HepG2 (cell line): ENCODE data around the gene SRD5A3. TPM values are rescaled to one million over a fixed set of nuclear protein-coding genes. Genes with fewer than 3 reads are reported as not detected.

Experiments used
- ATAC-seq: fragments of 200-7000 bp; cut with Tn5 transposase; 3 replicates; pipeline ENCODE4 v1.9.1; 2020; ENCODE audit warnings: mild to moderate bottlenecking, moderate library complexity
- BruUV-seq: library from RNA; stranded (reverse); fragments of 400-500 nt; replicated peaks from 2 replicates; lab custom pipeline; 2021; lab: Mats Ljungman, UMichigan
- CTCF ChIA-PET: fragments of 300-600 bp; formaldehyde crosslinking; extraction: SDS; loops from one replicate; lab custom pipeline; 2021; ENCODE audit warnings: low total read pairs, inconsistent platforms, low intra/inter-chr PET ratio; lab: Yijun Ruan, JAX
- POLR2A ChIA-PET: fragments of 350-600 bp; sonication (Branson Sonifier 250); formaldehyde crosslinking; loops from one replicate; lab custom pipeline; 2020; ENCODE audit warnings: antibody characterized with exemption, inconsistent platforms; lab: Yijun Ruan, JAX
- DNase-seq: peaks from one replicate; pipeline ENCODE4 v3.0.0-alpha.2; 2015; ENCODE audit warnings: low spot score
- FAIRE-seq: peaks from 3 replicates; lab custom pipeline; 2011; peaks lifted over from hg19 to GRCh38; lab: Jason Lieb, UNC
- H2AFZ ChIP-seq: one replicate; pipeline ENCODE4 v1.6.1; 2011; ENCODE audit warnings: low read length, inconsistent platforms
- H3K27ac ChIP-seq: fragments of 300-600 bp; 3 replicates; pipeline ENCODE4 v1.8.0; 2011; ENCODE audit warnings: mixed run types, mild to moderate bottlenecking, mixed read lengths, low read length, inconsistent platforms; ENCODE audit not compliant: insufficient read depth; ENCODE audit errors: extremely low read length
- H3K27me3 ChIP-seq, 2 experiments: fragments of 200-600 bp in 1 of 2; 2 replicates in 1 of 2; 3 replicates in 1 of 2; pipeline versions ENCODE4 v1.6.0 to v1.8.0; 2011; ENCODE audit warnings: low read length in 2 of 2, mild to moderate bottlenecking in 2 of 2, moderate library complexity in 2 of 2, inconsistent platforms in 1 of 2; ENCODE audit not compliant: insufficient read depth in 2 of 2, control insufficient read depth in 1 of 2
- H3K36me3 ChIP-seq, 2 experiments: fragments of 200-600 bp in 1 of 2; replicated peaks in 1 of 2; 2 replicates in 1 of 2; 3 replicates in 1 of 2; pipeline versions ENCODE4 v1.5.1 to v1.8.0; 2011; ENCODE audit warnings: low read length in 2 of 2, inconsistent platforms in 1 of 2; ENCODE audit not compliant: insufficient read depth in 2 of 2, control insufficient read depth in 1 of 2
- H3K4me1 ChIP-seq: 2 replicates; pipeline ENCODE4 v1.5.1; 2012; ENCODE audit warnings: low read length, inconsistent platforms; ENCODE audit not compliant: insufficient read depth
- H3K4me2 ChIP-seq: 2 replicates; pipeline ENCODE4 v1.6.0; 2011; ENCODE audit warnings: low read depth, low read length, inconsistent platforms
- H3K4me3 ChIP-seq, 3 experiments: fragments of 200-600 bp in 1 of 3; sonication (generic), shearing (Covaris generic) in 1 of 3; replicated peaks in 1 of 3; 2 replicates each; pipeline ENCODE4 v1.5.1; 2011 to 2016; ENCODE audit warnings: low read length in 3 of 3, inconsistent platforms in 2 of 3, low read depth in 2 of 3, mild to moderate bottlenecking in 2 of 3, control low read depth in 1 of 3, mixed read lengths in 1 of 3; ENCODE audit not compliant: insufficient read depth in 1 of 3
- H3K79me2 ChIP-seq: one replicate; pipeline ENCODE4 v1.6.1; 2011; ENCODE audit warnings: low read length, inconsistent platforms; ENCODE audit not compliant: insufficient read depth
- H3K9ac ChIP-seq: 2 replicates; pipeline ENCODE4 v1.6.0; 2011; ENCODE audit warnings: mild to moderate bottlenecking, low read depth, low read length, inconsistent platforms; ENCODE audit not compliant: insufficient read depth
- H3K9me3 ChIP-seq: 2 replicates; pipeline ENCODE4 v1.5.1; 2012; ENCODE audit warnings: mild to moderate bottlenecking, low read length
- H4K20me1 ChIP-seq: 2 replicates; pipeline ENCODE4 v1.6.0; 2011; ENCODE audit warnings: inconsistent platforms, mild to moderate bottlenecking, low read length, moderate library complexity; ENCODE audit not compliant: insufficient read depth
- ATF7 ChIP-seq, 2 experiments: fragments of 450-650 bp in 1 of 2; sonication (generic) in 1 of 2; formaldehyde crosslinking in 1 of 2; IDR thresholded peaks; 2 replicates each; pipeline versions ENCODE4 v1.4.0 to v1.6.1; 2016 to 2020; ENCODE audit warnings: antibody characterized with exemption in 1 of 2, mild to moderate bottlenecking in 1 of 2, missing genetic modification reagents in 1 of 2
- BATF2 ChIP-seq: sonication (generic); formaldehyde crosslinking; IDR thresholded peaks from 2 replicates; pipeline ENCODE4 v1.8.0; 2022; ENCODE audit warnings: mild to moderate bottlenecking, missing genetic modification reagents, moderate library complexity
- CREB1 ChIP-seq, 2 experiments: fragments of 450-650 bp in 1 of 2; IDR thresholded peaks; 2 replicates each; pipeline ENCODE4 v1.6.1; 2016 to 2017; ENCODE audit warnings: control low read depth in 1 of 2, mild to moderate bottlenecking in 1 of 2, missing compliant biosample characterization in 1 of 2, missing genetic modification characterization in 1 of 2
- E2F5 ChIP-seq: sonication (generic); formaldehyde crosslinking; conservative IDR thresholded peaks from 2 replicates; pipeline ENCODE4 v1.4.0; 2020; ENCODE audit warnings: missing genetic modification reagents
- IRF1 ChIP-seq: sonication (generic); formaldehyde crosslinking; IDR thresholded peaks from 2 replicates; pipeline ENCODE4 v1.4.0; 2020; ENCODE audit warnings: low read depth, mild to moderate bottlenecking, missing genetic modification reagents
- POLR2AphosphoS2 ChIP-seq: IDR thresholded peaks from 2 replicates; pipeline ENCODE4 v1.6.1; 2011; ENCODE audit warnings: low read depth, low read length, improper control_type of control experiment
- SMC3 ChIP-seq: IDR thresholded peaks from 2 replicates; pipeline ENCODE4 v1.6.1; 2011; ENCODE audit warnings: low read length, improper control_type of control experiment
- ZNF354B ChIP-seq: sonication (generic); formaldehyde crosslinking; IDR thresholded peaks from 2 replicates; pipeline ENCODE4 v1.8.0; 2022; ENCODE audit warnings: mild to moderate bottlenecking, missing genetic modification reagents
- ZNF609 ChIP-seq: sonication (generic); formaldehyde crosslinking; IDR thresholded peaks from 2 replicates; pipeline ENCODE4 v1.4.0; 2020; ENCODE audit warnings: mild to moderate bottlenecking, missing genetic modification reagents, borderline replicate concordance
- ZNF841 ChIP-seq: sonication (generic); formaldehyde crosslinking; IDR thresholded peaks from 2 replicates; pipeline ENCODE4 v1.8.1; 2023; ENCODE audit warnings: missing genetic modification reagents, borderline replicate concordance
- ZSCAN9 ChIP-seq: IDR thresholded peaks from 2 replicates; pipeline ENCODE4 v1.6.1; 2016; ENCODE audit warnings: borderline replicate concordance
- WGBS: methylation state at CpG from one replicate; pipeline ENCODE4 v1.1.6; 2017; ENCODE audit warnings: low lambda C conversion rate; 5-methylcytosine and 5-hydroxymethylcytosine counted together
- in situ Hi-C: cut with HindIII; loops from 2 replicates; pipeline ENCODE4 v1.10.0; 2017; ENCODE audit warnings: low pct_unique_long_range_greater_than_20kb; ENCODE audit not compliant: extremely low pct_ligation_motif_present
- intact Hi-C: fragments of 100-400 bp; cut with micrococcal nuclease; formaldehyde crosslinking; loops from one replicate; pipeline ENCODE4 v1.10.0; 2022; ENCODE audit not compliant: unreplicated experiment
- polyA plus RNA-seq, 8 experiments: library from polyadenylated mRNA; depleted of rRNA in 3 of 8; stranded (reverse) in 7 of 8; unstranded in 1 of 8; fragments of >200 nt; fragmentation: Illumina TruSeq in 4 of 8; extraction: Trizol in 4 of 8; gene quantifications; 2 replicates each; pipeline versions ENCODE4 v1.2.1 to v1.2.3, GENCODE V29; 2011 to 2016; ENCODE audit warnings: low read depth in 4 of 8, missing spikeins in 1 of 8, mixed read lengths in 1 of 8; ENCODE audit not compliant: insufficient read depth in 1 of 8
- total RNA-seq, 5 experiments: library from RNA; depleted of rRNA; stranded (reverse); fragments of >200 nt; fragmentation: Illumina TruSeq; extraction: Trizol; gene quantifications; 2 replicates each; pipeline ENCODE4 v1.2.3, GENCODE V29; 2016; ENCODE audit warnings: low read depth in 1 of 5

Gene SRD5A3
- total and polyA plus RNA-seq, 2 of the 13 experiments (the other 11 are each of a cell fraction or from before 2014, with no cell fraction given), result 12.4 to 18.4 TPM

- no peak for TF ChIP-seq ZNF354B (CRISPR knock-in tag)
- TF ChIP-seq, all 625 proteins: peak for 0
Measured at GRCh38 chr4:55304303-55304702, 41.7 kb upstream of the SRD5A3 start (continued).

GRCh38 chr4:55308071-55308470, 38.0 kb upstream of the SRD5A3 start:
- no peak overlapping the region for H3K27ac ChIP-seq
- no peak for ATAC-seq
- no peak overlapping the region for H2AFZ ChIP-seq
- no peaks in the 10 kb centered on the region for H3K79me2 ChIP-seq
- no peaks in the 10 kb centered on the region for H4K20me1 ChIP-seq
- ChIA-PET CTCF (no interaction called here), POLR2A (no interaction called here)
- no peak for DNase-seq
- H3K4me2 ChIP-seq, result no peak overlapping the region
- BruUV-seq, result no TSS peak
- no peaks in the 10 kb centered on the region for H3K36me3 ChIP-seq
- no peak overlapping the region for H3K4me3 ChIP-seq
- no peaks in the 10 kb centered on the region for H3K4me1 ChIP-seq
- WGBS, result 0% methylated on average over 2 of the region's 2 CpGs
- H3K9me3 ChIP-seq, result no peaks in the 10 kb centered on the region
- H3K27me3 ChIP-seq, result no peaks in the 10 kb centered on the region
- in situ Hi-C loops, result loop anchor here (25.0 kb wide), 1 partner anchor 621 kb away; no protein-coding TSS in a partner anchor
- no peak for TF ChIP-seq E2F5 (CRISPR knock-in tag)
- no peak for TF ChIP-seq POLR2AphosphoS2
- TF ChIP-seq ZSCAN9 (CRISPR knock-in tag), result no peak
- peak; percentile 86 for TF ChIP-seq ATF7 (IDR thresholded peaks at IDR 0.05)
- no peak for TF ChIP-seq ATF7 (CRISPR knock-in tag; IDR thresholded peaks at IDR 0.05)
- no peak for TF ChIP-seq ZNF841 (CRISPR knock-in tag)
- peak; percentile 52 for TF ChIP-seq CREB1 (IDR thresholded peaks at IDR 0.05)
- TF ChIP-seq CREB1 (CRISPR knock-in tag; IDR thresholded peaks at IDR 0.05), result no peak
- TF ChIP-seq BATF2, result no peak
- no peak for TF ChIP-seq ZNF609 (CRISPR knock-in tag)
- TF ChIP-seq SMC3, result no peak
- TF ChIP-seq IRF1, result no peak
- intact Hi-C loops, result no loop called here
- FAIRE-seq, result no peak
- H3K9ac ChIP-seq, result no peak overlapping the region
